HG03457 (cell line): ENCODE data around the gene IL17RA.

Experiments
- ATAC-seq: cut with Tn5 transposase; IDR thresholded peaks from one replicate; pipeline ENCODE4 v1.9.1; 2021; ENCODE audit warnings: moderate number of reproducible peaks; ENCODE audit not compliant: unreplicated experiment

IL17RA gene

GRCh38 chr22:17083811-17084441 is 874 bp upstream of the IL17RA start:
- no peak for ATAC-seq

GRCh38 chr22:17085277-17086181 is 729 bp downstream of the IL17RA start:
- ATAC-seq: no peak

- ATAC-seq: no peak
Measured at GRCh38 chr22:17086296-17086695, 1.5 kb downstream of the IL17RA start.

GRCh38 chr22:17086788-17087497 is 2.1 kb downstream of the IL17RA start:
- no peak for ATAC-seq

GRCh38 chr22:17087498-17088131 is 2.8 kb downstream of the IL17RA start:
- ATAC-seq: peak; percentile 26

DNA sequence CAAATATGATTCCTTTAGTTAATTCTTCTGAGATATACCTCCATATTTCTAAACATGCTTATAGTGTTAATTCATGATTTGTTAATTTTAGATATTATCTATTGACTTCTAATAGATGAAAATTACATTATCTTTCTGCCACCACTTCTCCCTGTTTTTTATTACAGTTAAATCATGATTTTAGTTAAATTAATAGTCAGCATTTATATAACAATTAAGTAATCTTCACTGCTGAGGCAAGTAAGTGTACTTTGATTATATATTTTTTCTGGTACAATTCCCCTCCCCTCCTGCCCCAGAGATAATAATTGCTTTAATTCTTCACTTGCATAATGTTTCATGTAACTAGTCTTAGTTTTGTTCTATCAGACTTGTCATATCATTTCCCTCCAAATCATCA is 5.8 kb downstream of the IL17RA start:
- no peak for ATAC-seq

- no peak for ATAC-seq
Measured at GRCh38 chr22:17091851-17092250, 7.1 kb downstream of the IL17RA start.

DNA sequence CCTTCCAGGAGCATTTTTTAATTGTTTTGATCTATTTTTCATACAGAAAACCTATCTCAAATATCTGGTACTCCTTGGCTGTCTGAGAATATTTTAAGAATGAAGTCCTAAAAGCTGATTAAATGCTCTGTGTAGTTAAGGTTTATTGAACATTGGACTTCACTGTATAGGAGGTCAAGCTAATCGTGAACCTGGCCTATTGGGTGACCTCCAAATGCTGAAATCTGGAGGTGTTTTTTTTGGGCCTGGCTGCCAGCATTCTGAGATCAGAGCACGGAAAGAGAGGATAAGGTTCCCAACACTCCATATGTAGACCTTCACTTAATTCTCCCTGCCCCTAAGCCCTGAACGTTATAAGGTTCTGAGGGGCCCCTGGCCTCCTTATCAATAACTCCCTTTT is 8.3 kb downstream of the IL17RA start:
- ATAC-seq: no peak

DNA sequence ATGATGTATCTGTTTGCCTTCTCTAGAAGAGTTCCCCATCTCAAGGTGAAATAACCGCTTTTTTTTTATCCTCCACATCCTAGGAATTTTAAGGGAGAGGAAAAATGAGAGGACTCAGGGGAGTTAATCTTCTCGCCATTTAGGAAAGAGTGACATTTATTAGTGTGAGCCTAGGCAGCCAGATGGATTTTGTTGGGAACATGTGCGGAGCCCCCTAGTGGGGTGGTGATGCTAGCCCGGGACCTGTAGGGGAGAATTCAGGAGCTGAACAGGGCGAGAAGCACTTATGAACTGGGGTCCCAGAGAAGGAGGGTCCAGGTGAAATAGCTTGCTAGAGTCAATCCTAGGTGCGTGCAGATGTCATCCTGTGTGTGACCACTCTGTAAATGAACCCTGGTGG is 10.7 kb downstream of the IL17RA start:
- no peak for ATAC-seq

DNA sequence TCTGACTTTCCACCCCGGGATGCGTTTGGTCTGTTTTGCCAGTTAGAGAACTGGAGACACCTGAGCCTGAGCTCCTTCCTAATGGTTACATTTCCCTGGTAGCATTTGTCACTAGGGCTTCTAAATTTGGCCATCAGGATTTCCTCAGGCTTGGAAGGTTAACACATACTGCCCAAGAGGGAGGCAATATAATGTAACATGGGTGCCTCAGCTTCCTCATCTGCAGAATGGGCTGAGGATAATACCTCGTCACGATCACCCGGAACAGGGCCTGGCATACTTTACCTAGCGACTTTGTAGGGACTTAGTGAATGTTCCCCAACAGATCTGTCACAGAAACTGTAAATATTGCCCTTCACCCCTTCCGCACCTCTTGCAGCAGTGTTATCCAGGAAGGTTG is 11.3 kb downstream of the IL17RA start:
- no peak for ATAC-seq

DNA sequence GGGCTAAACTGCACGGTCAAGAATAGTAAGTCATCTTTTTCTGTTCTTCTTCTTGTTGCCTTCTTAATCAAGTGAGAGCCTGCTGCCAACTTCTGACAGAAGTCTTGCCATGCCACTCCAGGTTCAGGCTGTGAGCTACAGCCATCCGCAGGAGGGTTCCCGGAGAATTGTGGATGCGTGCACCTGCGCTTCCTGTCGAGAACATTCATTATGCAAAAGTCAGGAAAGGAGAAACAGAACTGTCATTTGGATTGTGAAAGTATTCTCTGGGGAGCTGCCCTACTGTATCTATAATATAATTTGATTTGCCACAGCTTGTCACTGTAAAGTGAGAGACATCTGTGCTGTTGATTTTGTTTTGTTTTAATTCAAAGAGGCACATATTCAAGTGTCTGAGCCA is 12.3 kb downstream of the IL17RA start:
- no peak for ATAC-seq

DNA sequence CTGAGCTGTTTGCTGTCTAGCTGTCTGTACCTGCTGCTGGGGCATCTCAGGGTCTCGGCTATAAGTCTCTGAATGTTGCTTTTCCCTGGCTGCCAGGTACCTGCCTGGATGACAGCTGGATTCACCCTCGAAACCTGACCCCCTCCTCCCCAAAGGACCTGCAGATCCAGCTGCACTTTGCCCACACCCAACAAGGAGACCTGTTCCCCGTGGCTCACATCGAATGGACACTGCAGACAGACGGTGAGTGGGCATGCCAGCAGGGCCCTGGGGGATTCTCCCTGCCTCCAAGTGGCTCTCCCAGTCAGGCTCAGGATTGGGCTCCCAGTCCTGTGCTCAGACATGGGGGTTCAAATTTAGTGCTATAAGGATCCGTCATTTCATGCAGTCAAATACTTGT is 12.9 kb downstream of the IL17RA start:
- ATAC-seq: no peak

DNA sequence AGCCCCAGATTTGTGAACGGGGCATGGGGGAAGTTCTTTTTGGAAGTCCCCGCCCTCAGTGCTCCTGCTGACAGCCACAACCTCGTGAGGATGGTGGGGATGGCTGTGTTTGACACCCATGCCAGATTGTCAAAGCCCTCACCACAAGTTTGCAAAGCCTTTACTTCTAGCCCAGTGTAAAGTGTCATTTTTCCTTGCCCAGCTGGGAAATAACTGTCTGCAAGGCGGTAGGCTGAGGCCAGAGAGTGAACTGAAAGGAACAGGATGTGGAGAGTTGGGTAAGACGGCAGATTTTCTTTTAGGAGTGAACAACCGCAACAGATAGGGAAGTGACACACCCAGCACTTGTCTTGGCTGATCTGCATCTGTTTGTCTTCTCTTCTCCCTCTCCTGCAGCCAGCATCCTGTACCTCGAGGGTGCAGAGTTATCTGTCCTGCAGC is 13.6 kb downstream of the IL17RA start:
- ATAC-seq: no peak

GRCh38 chr22:17100621-17101020 is 15.8 kb downstream of the IL17RA start:
- ATAC-seq: no peak

GRCh38 chr22:17101475-17102296 is 16.9 kb downstream of the IL17RA start:
- ATAC-seq: no peak

DNA sequence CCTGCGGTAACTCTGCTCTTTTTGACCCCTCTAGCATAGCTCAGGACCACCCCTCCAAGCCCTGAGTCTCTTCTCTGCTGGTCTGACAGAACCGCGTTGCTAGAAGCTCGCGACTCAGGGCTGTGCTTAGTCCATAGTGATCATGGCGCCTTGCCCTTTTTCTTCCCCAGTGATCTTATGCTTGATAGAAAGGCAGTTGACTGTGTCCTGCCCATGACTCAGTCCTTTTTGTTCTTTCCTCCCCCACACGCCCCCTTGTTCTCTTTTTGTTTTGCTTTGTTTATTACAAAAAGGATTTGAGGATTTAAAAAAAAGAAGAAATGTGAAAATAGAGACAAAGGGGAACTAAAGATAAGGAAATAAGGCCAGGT is 17.5 kb downstream of the IL17RA start:
- ATAC-seq: no peak

DNA sequence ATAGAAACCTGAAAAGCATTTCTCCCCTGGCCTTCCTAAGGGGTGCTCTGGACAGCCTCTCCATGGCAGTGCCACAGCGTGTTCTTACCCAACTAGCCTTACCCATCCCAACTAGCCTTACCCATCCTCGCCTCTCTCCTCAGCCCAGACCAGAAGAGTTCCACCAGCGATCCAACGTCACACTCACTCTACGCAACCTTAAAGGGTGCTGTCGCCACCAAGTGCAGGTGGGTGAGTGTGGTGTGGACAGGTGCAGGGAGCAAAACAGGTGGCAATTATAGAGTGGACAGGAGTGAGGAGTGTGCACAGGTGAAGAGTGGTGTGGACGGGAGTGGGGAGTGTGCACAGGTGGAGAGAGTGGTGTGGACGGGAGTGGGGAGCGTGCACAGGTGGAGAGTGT is 18.6 kb downstream of the IL17RA start:
- ATAC-seq: no peak

DNA sequence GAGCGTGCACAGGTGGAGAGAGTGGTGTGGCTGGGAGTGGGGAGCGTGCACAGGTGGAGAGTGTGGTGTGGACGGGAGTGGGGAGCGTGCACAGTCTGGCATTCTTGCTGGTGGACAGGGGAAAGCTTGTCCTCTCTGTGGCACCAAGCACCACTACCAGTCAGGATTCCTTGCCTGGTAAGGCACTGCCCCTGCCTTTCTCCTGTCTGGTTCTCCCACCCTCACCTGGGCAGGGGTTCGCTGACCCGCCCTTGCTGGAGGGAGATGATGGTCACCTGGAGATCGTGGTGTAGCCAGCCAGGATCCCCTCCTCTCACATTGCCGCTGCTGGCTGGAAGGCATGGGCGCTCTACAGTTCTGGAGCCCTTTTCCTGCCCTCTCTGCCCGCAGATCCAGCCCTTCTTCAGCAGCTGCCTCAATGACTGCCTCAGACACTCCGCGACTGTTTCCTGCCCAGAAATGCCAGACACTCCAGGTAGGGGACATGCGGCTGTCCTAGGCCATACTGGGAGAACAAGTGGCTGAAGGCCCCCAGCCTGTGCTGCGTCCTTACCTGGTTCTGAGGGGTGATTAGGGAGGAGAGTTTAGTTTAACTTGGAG is 19.6 kb downstream of the IL17RA start:
- no peak for ATAC-seq

GRCh38 chr22:17105143-17106129 is 20.6 kb downstream of the IL17RA start:
- no peak for ATAC-seq
